GM21717 (cell line): ENCODE measurements around the gene LASP1.
"Not testable (repeated sequence)": the region's sequence is repeated elsewhere in the genome, so short reads cannot be mapped to it uniquely, and the experiment has no call there.

Experiments used
- ATAC-seq: cut with Tn5 transposase; IDR thresholded peaks from one replicate; pipeline ENCODE4 v1.9.1; 2021; ENCODE audit warnings: mild to moderate bottlenecking, moderate library complexity; ENCODE audit not compliant: unreplicated experiment

The LASP1 gene

GRCh38 chr17:38925263-38925995 is 55.6 kb downstream of the LASP1 start, which contains the start of gene LASP1NB:
TSS of gene LASP1NB (plus strand) at chr17:38925614.
- no peak for ATAC-seq

DNA sequence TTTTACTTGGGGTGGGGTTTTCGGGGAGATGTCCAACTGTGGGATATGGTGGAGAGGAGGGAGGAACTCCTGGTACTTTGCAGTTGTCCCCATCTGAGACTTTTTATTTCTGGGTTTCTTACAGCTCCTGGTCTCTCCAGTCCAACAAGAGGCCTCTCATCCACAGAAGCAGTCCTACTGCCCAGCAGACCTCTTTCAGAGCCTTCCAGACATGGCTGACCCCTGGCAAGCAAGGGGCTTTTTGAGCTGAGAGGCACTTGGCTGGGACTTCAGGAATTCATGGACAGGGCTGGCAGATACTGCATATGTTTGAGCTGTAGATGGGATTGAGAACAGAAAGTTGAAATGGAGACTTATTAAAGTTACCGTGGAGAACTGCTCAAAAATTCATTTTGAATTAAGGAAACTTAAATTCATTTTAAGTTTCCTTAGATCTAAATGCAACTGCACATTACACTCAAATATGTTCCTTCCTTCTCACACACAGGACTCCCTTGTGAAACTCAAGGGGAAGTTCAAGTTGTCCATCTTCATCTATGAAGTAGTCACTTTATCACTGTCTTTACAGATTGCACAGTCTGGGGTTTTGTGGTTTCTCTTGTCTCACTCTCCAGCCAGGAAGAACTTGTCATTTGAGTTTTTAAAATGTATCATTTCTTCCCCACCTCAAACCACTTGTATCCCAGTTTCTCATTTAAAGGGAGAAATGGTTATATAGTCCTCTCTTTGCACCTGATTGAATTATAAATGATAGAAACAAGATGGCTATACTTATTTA is 56.6 kb downstream of the LASP1 start:
- no peak for ATAC-seq

DNA sequence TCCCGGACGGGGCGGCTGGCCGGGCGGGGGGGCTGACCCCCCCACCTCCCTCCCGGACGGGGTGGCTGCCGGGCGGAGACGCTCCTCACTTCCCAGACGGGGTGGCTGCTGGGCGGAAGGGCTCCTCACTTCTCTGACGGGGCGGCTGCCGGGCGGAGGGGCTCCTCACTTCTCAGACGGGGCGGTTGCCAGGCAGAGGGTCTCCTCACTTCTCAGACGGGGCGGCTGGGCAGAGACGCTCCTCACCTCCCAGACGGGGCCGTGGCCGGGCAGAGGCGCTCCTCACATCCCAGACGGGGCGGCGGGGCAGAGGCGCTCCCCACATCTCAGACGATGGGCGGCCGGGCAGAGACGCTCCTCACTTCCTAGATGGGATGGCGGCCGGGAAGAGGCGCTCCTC is 60.9 kb downstream of the LASP1 start:
- ATAC-seq = not testable (repeated sequence)

DNA sequence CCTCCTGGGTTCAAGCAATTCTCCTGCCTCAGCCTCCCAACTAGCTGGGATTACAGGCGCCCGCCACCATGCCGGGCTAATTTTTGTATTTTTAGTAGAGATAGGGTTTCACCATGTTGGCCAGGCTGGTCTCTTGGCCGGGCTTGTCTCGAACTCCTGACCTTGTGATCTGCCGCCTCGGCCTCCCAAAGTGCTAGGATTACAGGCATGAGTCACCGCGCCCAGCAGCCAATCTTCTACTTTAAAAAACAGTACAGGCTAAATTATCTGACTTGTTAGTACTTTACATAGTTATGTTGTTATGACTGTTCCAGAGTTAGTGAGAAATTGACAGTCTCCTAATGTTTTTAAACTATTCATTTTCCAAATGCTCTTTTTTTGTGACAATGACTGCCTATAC is 64.1 kb downstream of the LASP1 start:
- ATAC-seq = not testable (repeated sequence)

- no peak for ATAC-seq
These were observed 70.1 kb downstream of the LASP1 start for GRCh38 chr17:38939987-38940386.

- no peak for ATAC-seq
These were observed 70.5 kb downstream of the LASP1 start for GRCh38 chr17:38940404-38940803.

DNA sequence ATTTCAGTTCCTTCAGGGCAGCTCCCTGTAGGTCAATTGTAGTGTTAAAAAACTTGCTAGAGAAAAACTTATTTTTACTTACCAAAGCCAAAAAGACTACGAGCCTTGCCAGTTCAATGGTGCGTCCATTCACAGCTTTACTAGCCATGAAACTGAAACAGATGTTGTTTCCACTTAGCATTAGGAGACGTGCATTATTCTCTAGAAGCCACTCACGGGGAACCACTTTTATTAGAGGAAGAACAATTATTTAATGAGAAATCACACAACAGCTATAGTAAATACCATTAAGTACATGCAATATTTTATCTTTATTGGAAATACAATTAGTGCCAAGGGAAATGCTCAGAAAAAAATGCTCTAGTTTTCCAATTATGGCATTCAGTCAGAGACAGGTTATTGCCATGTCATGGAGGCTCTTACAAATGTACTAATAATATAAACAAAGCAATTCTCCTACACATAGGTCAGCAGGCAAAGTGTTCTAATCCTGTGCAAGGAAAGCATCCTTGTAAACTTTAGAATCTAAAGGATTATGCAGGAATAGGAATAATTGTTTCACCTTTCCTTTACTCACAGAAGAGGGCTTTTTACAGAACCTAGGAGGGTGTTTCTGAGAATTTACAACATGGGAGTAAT is 73.0 kb downstream of the LASP1 start:
- no peak for ATAC-seq

GRCh38 chr17:38943607-38944006 is 73.7 kb downstream of the LASP1 start:
- no peak for ATAC-seq

- ATAC-seq = no peak
These were observed 77.3 kb downstream of the LASP1 start for GRCh38 chr17:38947189-38947588.

DNA sequence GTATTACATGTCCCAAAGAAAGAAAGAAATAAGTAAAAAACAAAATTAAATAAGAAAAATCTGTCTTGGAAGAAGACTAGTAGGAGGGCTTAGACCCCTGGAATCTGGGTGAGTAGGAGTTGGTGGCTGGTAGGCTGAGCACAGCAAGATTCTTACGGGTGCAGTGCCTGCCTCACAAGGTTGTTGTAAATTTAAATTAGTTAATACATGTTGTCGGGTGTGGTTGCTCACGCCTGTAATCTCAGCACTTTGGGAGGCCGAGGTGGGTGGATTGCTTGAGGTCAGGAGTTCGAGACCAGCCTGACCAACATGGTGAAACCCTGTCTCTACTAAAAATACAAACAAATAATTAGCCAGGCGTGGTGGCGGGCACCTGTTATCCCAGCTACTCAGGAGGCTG is 83.9 kb downstream of the LASP1 start:
- not testable (repeated sequence) for ATAC-seq

- ATAC-seq = no peak
These were observed 88.5 kb downstream of the LASP1 start for GRCh38 chr17:38958326-38958725.

DNA sequence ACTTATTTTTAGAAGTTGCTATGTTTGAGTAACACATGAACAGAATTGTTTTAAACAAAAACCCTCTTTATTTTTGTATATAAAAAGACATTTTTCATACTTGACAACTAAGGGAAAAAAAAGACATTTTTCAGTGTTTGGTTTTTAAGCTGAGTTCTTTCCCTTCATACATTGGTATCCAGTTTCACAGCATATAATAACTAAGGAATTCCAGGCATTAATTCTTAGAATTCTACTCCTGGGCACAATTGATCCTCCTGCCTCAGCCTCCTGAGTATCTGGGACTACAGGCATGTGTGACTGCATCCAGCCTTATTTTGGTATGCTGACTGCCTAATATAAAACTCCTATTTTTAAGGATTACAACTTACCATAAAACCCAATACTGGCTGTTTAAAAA is 88.9 kb downstream of the LASP1 start:
- ATAC-seq = no peak

DNA sequence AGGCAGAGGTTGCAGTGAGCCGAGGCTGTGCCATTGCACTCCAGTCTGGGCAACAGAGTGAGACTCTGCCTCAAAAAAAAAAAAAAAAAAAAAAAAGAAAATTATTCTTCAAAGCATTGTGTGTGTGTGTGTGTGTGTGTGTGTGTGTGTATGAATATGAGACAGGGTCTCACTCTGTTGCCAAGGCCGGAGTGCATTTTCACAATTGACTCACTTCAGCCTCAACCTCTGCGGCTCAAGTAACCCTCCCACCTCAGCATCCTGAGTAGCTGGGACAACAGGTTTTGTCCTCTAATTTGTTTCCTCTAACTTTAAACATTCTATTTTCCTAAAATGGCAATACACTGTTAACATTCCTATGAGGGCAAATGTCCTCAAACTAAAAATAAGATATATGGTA is 89.7 kb downstream of the LASP1 start:
- ATAC-seq = no peak

GRCh38 chr17:38960402-38960801 is 90.5 kb downstream of the LASP1 start:
- no peak for ATAC-seq

DNA sequence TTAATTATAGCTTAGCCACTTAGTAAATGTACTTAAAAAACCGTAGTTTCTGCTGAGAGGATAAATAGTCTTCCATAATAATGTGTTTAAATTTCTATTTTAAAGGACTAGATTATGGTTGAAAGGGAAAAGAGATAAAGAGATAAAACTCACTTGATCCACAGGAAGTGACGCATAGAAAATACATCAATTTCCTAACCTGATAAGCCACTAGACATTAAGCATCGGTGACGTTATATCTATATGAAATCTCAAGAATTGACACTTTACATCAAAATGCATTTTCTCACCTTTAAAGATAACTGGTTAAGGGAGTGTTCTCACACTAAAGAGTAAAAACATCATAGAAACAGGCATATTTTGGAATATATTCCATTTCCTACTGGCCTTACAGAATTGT is 91.6 kb downstream of the LASP1 start:
- ATAC-seq = no peak

DNA sequence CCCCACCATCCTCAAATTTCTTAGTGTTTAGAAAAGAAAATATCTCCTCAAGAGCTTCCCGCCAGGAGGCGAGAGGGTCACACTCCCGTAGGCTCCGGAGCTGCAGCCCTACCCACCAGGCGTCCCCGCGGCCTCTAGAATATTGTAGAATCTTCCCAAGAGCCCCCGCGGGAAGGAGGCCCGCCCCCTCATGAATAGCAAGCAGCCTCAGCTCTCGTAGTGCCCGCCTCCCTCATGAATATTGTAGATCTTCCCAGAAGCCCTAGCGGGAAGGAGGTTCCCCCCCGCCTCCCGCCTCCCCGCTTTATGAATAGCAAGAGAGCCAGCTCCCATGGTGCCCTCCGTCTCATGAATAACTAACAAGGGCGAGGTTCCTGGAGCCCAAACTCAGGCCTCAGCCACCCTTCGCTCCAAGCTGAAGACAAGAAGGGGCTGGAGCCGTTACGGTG is 97.5 kb downstream of the LASP1 start, which contains the start of gene FBXO47:
Gene FBXO47, minus strand, starts transcription at position 114 of the 449 bp plus-strand sequence. CDS start 4,378 bp downstream, outside the sequence.
- ATAC-seq = no peak

DNA sequence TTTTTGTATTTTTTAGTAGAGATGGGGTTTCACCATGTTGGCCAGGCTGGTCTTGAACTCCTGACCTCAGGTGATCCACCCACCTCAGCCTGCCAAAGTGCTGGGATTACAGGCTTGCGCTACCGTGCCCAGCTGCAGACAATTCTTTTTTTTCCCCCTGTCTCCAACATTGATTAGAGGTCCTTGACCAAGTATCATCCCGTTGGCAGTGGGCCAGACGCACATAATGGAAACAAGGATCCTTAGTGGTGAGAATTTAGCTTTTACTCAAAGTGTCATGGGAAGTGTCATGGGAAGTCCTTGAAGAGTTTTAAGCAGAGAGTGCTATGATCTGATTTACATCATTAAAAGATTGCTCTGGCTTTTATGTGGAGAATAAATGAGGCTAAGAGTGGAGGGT is 99.4 kb downstream of the LASP1 start:
- no peak for ATAC-seq

- no peak for ATAC-seq
These were observed 100.3 kb downstream of the LASP1 start for GRCh38 chr17:38970128-38970527.

- no peak for ATAC-seq
These were observed 100.9 kb downstream of the LASP1 start for GRCh38 chr17:38970804-38971203.
